DND-41 (cell line): ENCODE results near the gene C2orf72.
"Not testable (repeated sequence)": the region's sequence is repeated elsewhere in the genome, so short reads cannot be mapped to it uniquely, and the experiment has no call there.

Source experiments
- ATAC-seq: fragments of 200-7000 bp; cut with Tn5 transposase; 3 replicates; pipeline ENCODE4 v1.9.1; 2021; ENCODE audit warnings: low read depth; ENCODE audit not compliant: insufficient read depth
- DNase-seq: peaks from one replicate; pipeline ENCODE4 v3.0.0-alpha.2; 2020
- H2AFZ ChIP-seq: 2 replicates; pipeline ENCODE4 v1.6.0; 2012; ENCODE audit warnings: low read depth, low read length
- H3K27ac ChIP-seq: 2 replicates; pipeline ENCODE4 v1.5.1; 2012; ENCODE audit warnings: low read length, inconsistent platforms
- H3K27me3 ChIP-seq: fragments of 200-600 bp; sonication (generic); 2 replicates; pipeline ENCODE4 v1.6.0; 2012; ENCODE audit warnings: low read length, mild to moderate bottlenecking, inconsistent platforms; ENCODE audit not compliant: insufficient read depth, poor library complexity
- H3K36me3 ChIP-seq: 2 replicates; pipeline ENCODE4 v1.5.1; 2012; ENCODE audit warnings: low read length, inconsistent platforms; ENCODE audit not compliant: insufficient read depth
- H3K4me1 ChIP-seq: 2 replicates; pipeline ENCODE4 v1.5.1; 2012; ENCODE audit warnings: mild to moderate bottlenecking, low read length; ENCODE audit not compliant: insufficient read depth
- H3K4me2 ChIP-seq: 2 replicates; pipeline ENCODE4 v1.6.0; 2012; ENCODE audit warnings: mild to moderate bottlenecking, moderate library complexity, low read length, inconsistent platforms; ENCODE audit not compliant: insufficient read depth
- H3K4me3 ChIP-seq, 2 experiments: fragments of 200-600 bp in 1 of 2; shearing (Covaris generic) in 1 of 2; 2 replicates each; pipeline ENCODE4 v1.5.1; 2012 to 2016; ENCODE audit warnings: inconsistent platforms in 2 of 2, low read length in 2 of 2, mild to moderate bottlenecking in 2 of 2, low read depth in 1 of 2, moderate library complexity in 1 of 2
- H3K79me2 ChIP-seq: 2 replicates; pipeline ENCODE4 v1.6.0; 2012; ENCODE audit warnings: low read length, inconsistent platforms; ENCODE audit not compliant: insufficient read depth
- H3K9ac ChIP-seq: 2 replicates; pipeline ENCODE4 v1.6.0; 2012; ENCODE audit warnings: low read depth, mild to moderate bottlenecking, inconsistent platforms, low read length, moderate library complexity
- H3K9me3 ChIP-seq: 2 replicates; pipeline ENCODE4 v1.5.1; 2012; ENCODE audit warnings: low read length, moderate library complexity, mild to moderate bottlenecking, inconsistent platforms; ENCODE audit not compliant: insufficient read depth, severe bottlenecking
- H4K20me1 ChIP-seq: 2 replicates; pipeline ENCODE4 v1.6.0; 2012; ENCODE audit warnings: low read length; ENCODE audit not compliant: insufficient read depth
- CTCF ChIP-seq: IDR thresholded peaks from 2 replicates; pipeline ENCODE4 v1.5.1; 2012; ENCODE audit warnings: borderline replicate concordance, low read length, moderate library complexity, mild to moderate bottlenecking; ENCODE audit not compliant: poor library complexity, severe bottlenecking; ENCODE audit errors: extremely low read depth
- EZH2 ChIP-seq: IDR thresholded peaks from 3 replicates; pipeline ENCODE4 v1.6.1; 2012; ENCODE audit warnings: borderline replicate concordance, low read depth, mild to moderate bottlenecking, moderate library complexity, low read length, inconsistent platforms; ENCODE audit not compliant: severe bottlenecking

The C2orf72 gene

GRCh38 chr2:231001036-231001435, 36.3 kb upstream of the C2orf72 start:
- H3K4me2 ChIP-seq = no peak overlapping the region
- DNase-seq (no peak), ATAC-seq (no peak)
- no peaks in the 10 kb centered on the region for H3K27me3 ChIP-seq
- H3K27ac ChIP-seq = no peak overlapping the region
- H3K36me3 ChIP-seq = no peaks in the 10 kb centered on the region
- H3K4me1 ChIP-seq = no peaks in the 10 kb centered on the region
- no peaks in the 10 kb centered on the region for H3K79me2 ChIP-seq
- TF ChIP-seq EZH2 = no peak
- TF ChIP-seq CTCF = no peak
- H3K9ac ChIP-seq = no peak overlapping the region
- no peak overlapping the region for H2AFZ ChIP-seq
- H3K9me3 ChIP-seq = peaks cover 4% of the 10 kb centered on the region
- H3K4me3 ChIP-seq = no peak overlapping the region
- H4K20me1 ChIP-seq = no peaks in the 10 kb centered on the region

GRCh38 chr2:231001921-231002320, 35.4 kb upstream of the C2orf72 start:
- Histone ChIP-seq H3K4me1 (no peaks in the 10 kb centered on the region), H3K4me3 (no peak overlapping the region), H3K9ac (no peak overlapping the region), H3K9me3 (peaks cover 4% of the 10 kb centered on the region), H3K79me2 (no peaks in the 10 kb centered on the region), H3K36me3 (no peaks in the 10 kb centered on the region), H4K20me1 (no peaks in the 10 kb centered on the region), H2AFZ (no peak overlapping the region), H3K27me3 (no peaks in the 10 kb centered on the region), H3K27ac (no peak overlapping the region), H3K4me2 (no peak overlapping the region)
- TF ChIP-seq CTCF (no peak), EZH2 (no peak)
- DNase-seq = no peak
- ATAC-seq = no peak

- Histone ChIP-seq H3K27ac (no peak overlapping the region), H3K27me3 (no peaks in the 10 kb centered on the region), H4K20me1 (no peaks in the 10 kb centered on the region), H2AFZ (no peak overlapping the region), H3K4me3 (no peak overlapping the region), H3K4me1 (no peaks in the 10 kb centered on the region), H3K36me3 (no peaks in the 10 kb centered on the region), H3K9me3 (peaks cover 4% of the 10 kb centered on the region), H3K4me2 (no peak overlapping the region), H3K79me2 (no peaks in the 10 kb centered on the region), H3K9ac (no peak overlapping the region)
- no peak for DNase-seq
- ATAC-seq = no peak
- no peak for TF ChIP-seq CTCF
- TF ChIP-seq EZH2 = no peak
Measured at GRCh38 chr2:231002641-231003040, 34.7 kb upstream of the C2orf72 start.

GRCh38 chr2:231003186-231003585, 34.1 kb upstream of the C2orf72 start:
- no peak overlapping the region for H3K9ac ChIP-seq
- TF ChIP-seq CTCF = no peak
- TF ChIP-seq EZH2 = no peak
- DNase-seq (no peak), ATAC-seq (no peak)
- H3K9me3 ChIP-seq = peaks cover 4% of the 10 kb centered on the region
- no peaks in the 10 kb centered on the region for H3K79me2 ChIP-seq
- H3K4me3 ChIP-seq = no peak overlapping the region
- H3K4me1 ChIP-seq = no peaks in the 10 kb centered on the region
- no peak overlapping the region for H3K27ac ChIP-seq
- H3K36me3 ChIP-seq = no peaks in the 10 kb centered on the region
- H3K27me3 ChIP-seq = peaks cover 1% of the 10 kb centered on the region
- H2AFZ ChIP-seq = no peak overlapping the region
- no peaks in the 10 kb centered on the region for H4K20me1 ChIP-seq
- H3K4me2 ChIP-seq = no peak overlapping the region

- H4K20me1 ChIP-seq, H3K9me3 ChIP-seq, H3K79me2 ChIP-seq, ATAC-seq, H3K4me2 ChIP-seq, H3K36me3 ChIP-seq, H3K4me3 ChIP-seq, H3K9ac ChIP-seq, H3K4me1 ChIP-seq, H3K27ac ChIP-seq, H2AFZ ChIP-seq, DNase-seq: not testable (repeated sequence)
- H3K27me3 ChIP-seq = peaks cover 10% of the 10 kb centered on the region
Measured at GRCh38 chr2:231004930-231005329, 32.4 kb upstream of the C2orf72 start.
